HFF-Myc (cell line): Measurements from ENCODE around the gene TDRD3.
"Not testable (repeated sequence)": the region's sequence is repeated elsewhere in the genome, so short reads cannot be mapped to it uniquely, and the experiment has no call there.

Experiments
- DNase-seq: peaks from one replicate; pipeline ENCODE4 v3.0.0-alpha.2; 2011; ENCODE audit warnings: low read depth; ENCODE audit errors: extremely low read depth
- H3K4me3 ChIP-seq: replicated peaks from 2 replicates; pipeline ENCODE4 v1.5.1; 2011; ENCODE audit warnings: low read depth, mild to moderate bottlenecking, control low read depth, low read length
- TF ChIP-seq, protein P1 (sequence below): IDR thresholded peaks from 2 replicates; pipeline ENCODE4 v1.5.1; 2012; ENCODE audit warnings: mild to moderate bottlenecking, low read depth, low read length, control low read depth; ENCODE audit errors: missing control alignments

The TDRD3 gene

GRCh38 chr13:60355056-60355455 lies 42.0 kb upstream of the TDRD3 start:
- DNase-seq = no peak
- TF ChIP-seq, protein P1, sequence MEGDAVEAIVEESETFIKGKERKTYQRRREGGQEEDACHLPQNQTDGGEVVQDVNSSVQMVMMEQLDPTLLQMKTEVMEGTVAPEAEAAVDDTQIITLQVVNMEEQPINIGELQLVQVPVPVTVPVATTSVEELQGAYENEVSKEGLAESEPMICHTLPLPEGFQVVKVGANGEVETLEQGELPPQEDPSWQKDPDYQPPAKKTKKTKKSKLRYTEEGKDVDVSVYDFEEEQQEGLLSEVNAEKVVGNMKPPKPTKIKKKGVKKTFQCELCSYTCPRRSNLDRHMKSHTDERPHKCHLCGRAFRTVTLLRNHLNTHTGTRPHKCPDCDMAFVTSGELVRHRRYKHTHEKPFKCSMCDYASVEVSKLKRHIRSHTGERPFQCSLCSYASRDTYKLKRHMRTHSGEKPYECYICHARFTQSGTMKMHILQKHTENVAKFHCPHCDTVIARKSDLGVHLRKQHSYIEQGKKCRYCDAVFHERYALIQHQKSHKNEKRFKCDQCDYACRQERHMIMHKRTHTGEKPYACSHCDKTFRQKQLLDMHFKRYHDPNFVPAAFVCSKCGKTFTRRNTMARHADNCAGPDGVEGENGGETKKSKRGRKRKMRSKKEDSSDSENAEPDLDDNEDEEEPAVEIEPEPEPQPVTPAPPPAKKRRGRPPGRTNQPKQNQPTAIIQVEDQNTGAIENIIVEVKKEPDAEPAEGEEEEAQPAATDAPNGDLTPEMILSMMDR = no peak
- H3K4me3 ChIP-seq = no peak overlapping the region

DNA sequence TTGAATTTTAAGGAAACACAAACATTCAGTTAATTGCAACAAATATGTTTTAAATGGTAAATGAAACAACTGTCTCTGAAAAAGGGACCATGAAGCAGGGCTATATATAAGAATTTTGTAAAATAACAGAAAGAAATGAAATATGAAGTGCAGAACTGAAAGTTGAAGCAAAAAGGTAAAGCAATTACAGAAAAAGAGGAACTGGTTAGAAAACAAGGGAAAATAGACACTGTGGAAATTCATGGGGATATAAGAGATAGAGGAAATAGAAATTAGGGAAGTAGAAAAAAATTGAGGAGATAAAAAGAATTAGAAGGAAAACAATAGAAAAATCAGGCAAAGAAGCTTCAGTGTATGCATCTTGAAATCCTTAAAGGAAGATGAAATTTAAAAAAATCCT lies 40.0 kb upstream of the TDRD3 start:
- DNase-seq = no peak
- TF ChIP-seq, protein P1 = no peak
- no peak overlapping the region for H3K4me3 ChIP-seq

DNA sequence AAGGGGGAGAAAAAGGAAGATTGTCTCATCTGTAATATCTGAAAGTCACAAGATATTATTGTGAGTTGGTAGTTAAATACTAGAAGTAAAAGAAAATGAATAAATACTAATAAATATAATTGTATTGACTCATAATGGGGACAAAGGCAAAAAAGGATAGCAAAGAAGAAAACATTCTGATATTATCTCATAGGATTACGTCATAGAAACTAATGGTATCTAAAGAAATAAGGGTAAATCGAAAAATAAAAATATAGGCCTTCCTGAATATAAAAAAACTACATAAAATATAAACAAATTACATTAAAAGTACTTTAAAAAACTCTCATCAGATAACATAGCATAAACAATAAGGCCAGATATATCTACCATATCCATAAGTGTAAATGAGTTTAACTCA lies 38.6 kb upstream of the TDRD3 start:
- H3K4me3 ChIP-seq = no peak overlapping the region
- TF ChIP-seq, protein P1 = no peak
- DNase-seq = no peak

DNA sequence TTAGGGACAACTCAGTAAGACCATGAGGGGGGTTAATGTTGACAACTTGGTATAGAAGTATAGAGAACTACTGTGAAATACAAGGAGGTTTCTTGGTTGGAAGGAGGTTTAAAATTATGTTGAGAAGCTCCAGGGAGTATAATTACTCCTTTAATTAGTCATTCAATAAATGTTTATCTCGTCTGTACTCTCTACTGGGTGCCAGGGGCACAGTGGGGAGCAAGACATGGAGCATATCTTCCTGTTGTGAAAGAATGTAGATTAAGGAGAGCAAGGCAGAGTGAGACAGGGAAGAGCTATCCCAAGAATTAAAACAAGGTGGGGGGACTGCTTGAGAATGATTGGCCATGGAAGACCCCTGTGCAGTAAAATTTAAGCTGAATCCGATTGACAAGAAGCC lies 33.7 kb upstream of the TDRD3 start:
- no peak overlapping the region for H3K4me3 ChIP-seq
- DNase-seq = no peak
- TF ChIP-seq, protein P1 = no peak

DNA sequence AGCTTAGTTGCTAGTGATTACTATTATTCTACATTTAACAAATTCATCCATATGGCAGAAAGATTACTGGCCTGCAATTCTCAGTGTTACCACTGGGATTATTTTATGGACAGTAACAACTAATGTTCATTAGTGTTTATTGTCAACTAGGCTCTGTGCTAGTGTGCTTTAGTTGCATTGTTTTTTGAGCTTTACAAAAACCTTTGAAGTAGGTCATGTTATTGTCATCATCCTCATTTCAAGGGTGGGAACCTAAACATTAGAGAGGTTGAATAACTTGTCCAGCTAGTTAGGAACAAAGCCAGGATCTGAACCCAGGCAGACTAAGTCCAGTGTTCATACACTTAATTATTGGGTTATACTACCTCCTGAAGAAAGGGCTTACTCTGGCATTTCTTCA lies 27.8 kb upstream of the TDRD3 start:
- TF ChIP-seq, protein P1 = peak; percentile 8
- no peak overlapping the region for H3K4me3 ChIP-seq
- DNase-seq = no peak

DNA sequence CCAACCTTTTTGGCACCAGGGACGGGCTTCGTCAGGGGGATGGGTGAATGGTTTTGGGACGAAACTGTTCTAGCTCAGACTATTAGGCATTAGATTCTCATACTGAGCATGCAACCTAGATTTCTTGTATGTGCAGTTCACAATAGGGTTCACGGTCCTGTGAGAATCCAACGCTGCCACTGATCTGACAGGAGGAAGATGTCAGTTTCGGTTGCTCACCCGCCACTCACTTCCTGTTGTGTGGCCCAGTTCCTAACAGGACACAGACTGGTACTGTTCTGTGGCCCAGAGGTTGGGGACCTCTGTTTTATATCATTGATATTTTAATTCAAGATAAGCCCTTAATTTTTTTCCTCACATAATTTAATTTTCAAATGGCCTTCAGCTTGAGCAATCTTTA lies 26.7 kb upstream of the TDRD3 start:
- TF ChIP-seq, protein P1 = no peak
- no peak for DNase-seq
- no peak overlapping the region for H3K4me3 ChIP-seq

- DNase-seq = no peak
- H3K4me3 ChIP-seq = no peak overlapping the region
- TF ChIP-seq, protein P1 = no peak
These were observed 24.9 kb upstream of the TDRD3 start for GRCh38 chr13:60372141-60372540.

- DNase-seq, H3K4me3 ChIP-seq: not testable (repeated sequence)
These were observed 17.7 kb upstream of the TDRD3 start for GRCh38 chr13:60379282-60379681.
